HepG2 (cell line): ENCODE data around the gene TMCO4. TPM values are rescaled to one million over a fixed set of nuclear protein-coding genes. Genes with fewer than 3 reads are reported as not detected.
A peak's percentile ranks its signal among the peaks of the same experiment; 100 is the strongest.
"Not testable (repeated sequence)": the region's sequence is repeated elsewhere in the genome, so short reads cannot be mapped to it uniquely, and the experiment has no call there.

Source experiments
- ATAC-seq: fragments of 200-7000 bp; cut with Tn5 transposase; 3 replicates; pipeline ENCODE4 v1.9.1; 2020; ENCODE audit warnings: mild to moderate bottlenecking, moderate library complexity
- BruUV-seq: library from RNA; stranded (reverse); fragments of 400-500 nt; replicated peaks from 2 replicates; lab custom pipeline; 2021; lab: Mats Ljungman, UMichigan
- CTCF ChIA-PET: fragments of 300-600 bp; formaldehyde crosslinking; extraction: SDS; loops from one replicate; lab custom pipeline; 2021; ENCODE audit warnings: low total read pairs, inconsistent platforms, low intra/inter-chr PET ratio; lab: Yijun Ruan, JAX
- POLR2A ChIA-PET: fragments of 350-600 bp; sonication (Branson Sonifier 250); formaldehyde crosslinking; loops from one replicate; lab custom pipeline; 2020; ENCODE audit warnings: antibody characterized with exemption, inconsistent platforms; lab: Yijun Ruan, JAX
- DNase-seq: peaks from one replicate; pipeline ENCODE4 v3.0.0-alpha.2; 2015; ENCODE audit warnings: low spot score
- FAIRE-seq: peaks from 3 replicates; lab custom pipeline; 2011; peaks lifted over from hg19 to GRCh38; lab: Jason Lieb, UNC
- H2AFZ ChIP-seq: one replicate; pipeline ENCODE4 v1.6.1; 2011; ENCODE audit warnings: low read length, inconsistent platforms
- H3K27ac ChIP-seq: fragments of 300-600 bp; 3 replicates; pipeline ENCODE4 v1.8.0; 2011; ENCODE audit warnings: mixed run types, mild to moderate bottlenecking, mixed read lengths, low read length, inconsistent platforms; ENCODE audit not compliant: insufficient read depth; ENCODE audit errors: extremely low read length
- H3K27me3 ChIP-seq, 2 experiments: fragments of 200-600 bp in 1 of 2; 2 replicates in 1 of 2; 3 replicates in 1 of 2; pipeline versions ENCODE4 v1.6.0 to v1.8.0; 2011; ENCODE audit warnings: low read length in 2 of 2, mild to moderate bottlenecking in 2 of 2, moderate library complexity in 2 of 2, inconsistent platforms in 1 of 2; ENCODE audit not compliant: insufficient read depth in 2 of 2, control insufficient read depth in 1 of 2
- H3K36me3 ChIP-seq, 2 experiments: fragments of 200-600 bp in 1 of 2; replicated peaks in 1 of 2; 2 replicates in 1 of 2; 3 replicates in 1 of 2; pipeline versions ENCODE4 v1.5.1 to v1.8.0; 2011; ENCODE audit warnings: low read length in 2 of 2, inconsistent platforms in 1 of 2; ENCODE audit not compliant: insufficient read depth in 2 of 2, control insufficient read depth in 1 of 2
- H3K4me1 ChIP-seq: 2 replicates; pipeline ENCODE4 v1.5.1; 2012; ENCODE audit warnings: low read length, inconsistent platforms; ENCODE audit not compliant: insufficient read depth
- H3K4me2 ChIP-seq: 2 replicates; pipeline ENCODE4 v1.6.0; 2011; ENCODE audit warnings: low read depth, low read length, inconsistent platforms
- H3K4me3 ChIP-seq, 3 experiments: fragments of 200-600 bp in 1 of 3; sonication (generic), shearing (Covaris generic) in 1 of 3; replicated peaks in 1 of 3; 2 replicates each; pipeline ENCODE4 v1.5.1; 2011 to 2016; ENCODE audit warnings: low read length in 3 of 3, inconsistent platforms in 2 of 3, low read depth in 2 of 3, mild to moderate bottlenecking in 2 of 3, control low read depth in 1 of 3, mixed read lengths in 1 of 3; ENCODE audit not compliant: insufficient read depth in 1 of 3
- H3K79me2 ChIP-seq: one replicate; pipeline ENCODE4 v1.6.1; 2011; ENCODE audit warnings: low read length, inconsistent platforms; ENCODE audit not compliant: insufficient read depth
- H3K9ac ChIP-seq: 2 replicates; pipeline ENCODE4 v1.6.0; 2011; ENCODE audit warnings: mild to moderate bottlenecking, low read depth, low read length, inconsistent platforms; ENCODE audit not compliant: insufficient read depth
- H3K9me3 ChIP-seq: 2 replicates; pipeline ENCODE4 v1.5.1; 2012; ENCODE audit warnings: mild to moderate bottlenecking, low read length
- H4K20me1 ChIP-seq: 2 replicates; pipeline ENCODE4 v1.6.0; 2011; ENCODE audit warnings: inconsistent platforms, mild to moderate bottlenecking, low read length, moderate library complexity; ENCODE audit not compliant: insufficient read depth
- FOXC1 ChIP-seq: sonication (generic); formaldehyde crosslinking; IDR thresholded peaks from 2 replicates; pipeline ENCODE4 v1.8.0; 2022; ENCODE audit warnings: mild to moderate bottlenecking, missing genetic modification reagents, borderline replicate concordance
- NBN ChIP-seq: fragments of 450-650 bp; conservative IDR thresholded peaks from 2 replicates; pipeline ENCODE4 v1.6.1; 2017
- RXRB ChIP-seq: IDR thresholded peaks from 2 replicates; pipeline ENCODE4 v1.6.1; 2016; ENCODE audit warnings: borderline replicate concordance, missing genetic modification reagents, missing compliant biosample characterization
- ZNF7 ChIP-seq: IDR thresholded peaks from 2 replicates; pipeline ENCODE4 v1.6.1; 2016; ENCODE audit warnings: missing biosample characterization, missing genetic modification reagents
- ZNF704 ChIP-seq: sonication (generic); formaldehyde crosslinking; IDR thresholded peaks from 2 replicates; pipeline ENCODE4 v1.8.1; 2023; ENCODE audit warnings: mild to moderate bottlenecking, inconsistent platforms, moderate library complexity, missing genetic modification reagents, borderline replicate concordance
- ZSCAN20 ChIP-seq: sonication (generic); formaldehyde crosslinking; IDR thresholded peaks from 2 replicates; pipeline ENCODE4 v1.4.0; 2020; ENCODE audit warnings: missing genetic modification reagents, mild to moderate bottlenecking, borderline replicate concordance
- WGBS: methylation state at CpG from one replicate; pipeline ENCODE4 v1.1.6; 2017; ENCODE audit warnings: low lambda C conversion rate; 5-methylcytosine and 5-hydroxymethylcytosine counted together
- in situ Hi-C: cut with HindIII; loops from 2 replicates; pipeline ENCODE4 v1.10.0; 2017; ENCODE audit warnings: low pct_unique_long_range_greater_than_20kb; ENCODE audit not compliant: extremely low pct_ligation_motif_present
- intact Hi-C: fragments of 100-400 bp; cut with micrococcal nuclease; formaldehyde crosslinking; loops from one replicate; pipeline ENCODE4 v1.10.0; 2022; ENCODE audit not compliant: unreplicated experiment
- polyA plus RNA-seq, 8 experiments: library from polyadenylated mRNA; depleted of rRNA in 3 of 8; stranded (reverse) in 7 of 8; unstranded in 1 of 8; fragments of >200 nt; fragmentation: Illumina TruSeq in 4 of 8; extraction: Trizol in 4 of 8; gene quantifications; 2 replicates each; pipeline versions ENCODE4 v1.2.1 to v1.2.3, GENCODE V29; 2011 to 2016; ENCODE audit warnings: low read depth in 4 of 8, missing spikeins in 1 of 8, mixed read lengths in 1 of 8; ENCODE audit not compliant: insufficient read depth in 1 of 8
- total RNA-seq, 5 experiments: library from RNA; depleted of rRNA; stranded (reverse); fragments of >200 nt; fragmentation: Illumina TruSeq; extraction: Trizol; gene quantifications; 2 replicates each; pipeline ENCODE4 v1.2.3, GENCODE V29; 2016; ENCODE audit warnings: low read depth in 1 of 5

The TMCO4 gene
- total and polyA plus RNA-seq, 2 of the 13 experiments (the other 11 are each of a cell fraction or from before 2014, with no cell fraction given), result 2.1 to 4.1 TPM

GRCh38 chr1:19799230-19800075, at the start of gene TMCO4 (continued):
- TF ChIP-seq ZNF7, result no peak
- no peak for TF ChIP-seq ZNF704 (CRISPR knock-in tag)
- no peak for TF ChIP-seq RXRB (CRISPR knock-in tag)
- no peak for TF ChIP-seq NBN
- TF ChIP-seq FOXC1 (CRISPR knock-in tag), result no peak
- 0 out of 2 replicates have a peak, but pooled peaks have one; percentile 27 for TF ChIP-seq ZSCAN20 (CRISPR knock-in tag)

- peaks cover 10% of the 10 kb centered on the region for H3K4me1 ChIP-seq
- BruUV-seq, intact Hi-C loops, POLR2A ChIA-PET, H4K20me1 ChIP-seq, in situ Hi-C loops, H3K27me3 ChIP-seq, H3K79me2 ChIP-seq, H3K9me3 ChIP-seq, FAIRE-seq, H3K27ac ChIP-seq, H3K9ac ChIP-seq, CTCF ChIA-PET, H3K4me3 ChIP-seq, H3K36me3 ChIP-seq, ATAC-seq, H2AFZ ChIP-seq, H3K4me2 ChIP-seq, DNase-seq: not testable (repeated sequence)
- WGBS, result 29% methylated on average over 3 of the region's 3 CpGs
These were observed 49.6 kb upstream of the TMCO4 start for GRCh38 chr1:19849307-19849706.

- H4K20me1 ChIP-seq, POLR2A ChIA-PET, H3K9me3 ChIP-seq, H3K4me3 ChIP-seq, DNase-seq, CTCF ChIA-PET, H3K9ac ChIP-seq, H3K79me2 ChIP-seq, H3K27me3 ChIP-seq, intact Hi-C loops, H2AFZ ChIP-seq, in situ Hi-C loops, ATAC-seq, FAIRE-seq, BruUV-seq, H3K36me3 ChIP-seq, H3K4me2 ChIP-seq, H3K4me1 ChIP-seq, H3K27ac ChIP-seq: not testable (repeated sequence)
- 49% methylated on average over 9 of the region's 9 CpGs for WGBS
These were observed 47.6 kb upstream of the TMCO4 start for GRCh38 chr1:19847334-19847733.
